Astrocyte of the cerebellum (primary cell): ENCODE results near the gene TTL.
A peak's percentile ranks its signal among the peaks of the same experiment; 100 is the strongest.
"Not testable (repeated sequence)": the region's sequence is repeated elsewhere in the genome, so short reads cannot be mapped to it uniquely, and the experiment has no call there.

Source experiments
- DNase-seq: peaks from one replicate; pipeline ENCODE4 v3.0.0-alpha.2; 2011; ENCODE audit warnings: low read depth
- H3K4me3 ChIP-seq: 2 replicates; pipeline ENCODE4 v1.5.1; 2011; ENCODE audit warnings: mild to moderate bottlenecking, low read depth, low read length, moderate library complexity
- CTCF ChIP-seq: IDR thresholded peaks from 2 replicates; pipeline ENCODE4 v1.5.1; 2012; ENCODE audit warnings: low read length, low read depth, moderate library complexity, mild to moderate bottlenecking; ENCODE audit errors: missing control alignments
- in situ Hi-C: cut with HindIII; loops from 2 replicates; pipeline ENCODE4 v1.10.0; 2017; ENCODE audit warnings: low sequenced_read_pairs

Gene TTL

GRCh38 chr2:112481528-112482233 is at the start of gene TTL:
Gene TTL, plus strand, starts transcription at chr2:112482156. Its CDS starts 189 bp downstream, at chr2:112482345.
- DNase-seq = no peak
- no peak for TF ChIP-seq CTCF
- in situ Hi-C loops = no loop called here
- H3K4me3 ChIP-seq = peak within 1 kb of the TSS; percentile 81

- in situ Hi-C loops, DNase-seq: not testable (repeated sequence)
- H3K4me3 ChIP-seq = peak overlapping the region; percentile 36
Measured at GRCh38 chr2:112432390-112432734, 49.6 kb upstream of the TTL start.

- in situ Hi-C loops, DNase-seq: not testable (repeated sequence)
- peak overlapping the region; percentile 36 for H3K4me3 ChIP-seq
Measured at GRCh38 chr2:112432735-112433479, 49.0 kb upstream of the TTL start.

GRCh38 chr2:112433480-112433879 is 48.5 kb upstream of the TTL start, which contains the start of gene RGPD8:
Gene RGPD8, minus strand, starts transcription at chr2:112433645. Its CDS starts 192 bp downstream, at chr2:112433453.
- peak; percentile 73 for DNase-seq
- H3K4me3 ChIP-seq = peak within 1 kb of the TSS; percentile 36
- TF ChIP-seq CTCF = peak; percentile 57
- in situ Hi-C loops = not testable (repeated sequence)

- in situ Hi-C loops = no loop called here
- no peak for TF ChIP-seq CTCF
- no peak overlapping the region for H3K4me3 ChIP-seq
- no peak for DNase-seq
Measured at GRCh38 chr2:112433932-112434730, 47.8 kb upstream of the TTL start.

GRCh38 chr2:112434890-112435715 is 46.9 kb upstream of the TTL start:
- in situ Hi-C loops, DNase-seq, H3K4me3 ChIP-seq: not testable (repeated sequence)

GRCh38 chr2:112435716-112436431 is 46.1 kb upstream of the TTL start:
- DNase-seq, in situ Hi-C loops, H3K4me3 ChIP-seq: not testable (repeated sequence)

- in situ Hi-C loops, DNase-seq, H3K4me3 ChIP-seq: not testable (repeated sequence)
Measured at GRCh38 chr2:112436993-112437392, 45.0 kb upstream of the TTL start.

- H3K4me3 ChIP-seq, DNase-seq, in situ Hi-C loops: not testable (repeated sequence)
Measured at GRCh38 chr2:112437405-112437831, 44.5 kb upstream of the TTL start.

GRCh38 chr2:112438603-112439261 is 43.2 kb upstream of the TTL start:
- in situ Hi-C loops, H3K4me3 ChIP-seq, DNase-seq: not testable (repeated sequence)

- in situ Hi-C loops, H3K4me3 ChIP-seq, DNase-seq: not testable (repeated sequence)
Measured at GRCh38 chr2:112444256-112444655, 37.7 kb upstream of the TTL start.
